GM18861 (cell line): ENCODE results near the gene FADS3.

Experiments
- ATAC-seq: cut with Tn5 transposase; IDR thresholded peaks from one replicate; pipeline ENCODE4 v1.9.1; 2021; ENCODE audit not compliant: unreplicated experiment

Gene FADS3

GRCh38 chr11:61914471-61915171 lies 23.3 kb upstream of the FADS3 start:
- ATAC-seq: no peak

GRCh38 chr11:61913699-61914395 lies 22.5 kb upstream of the FADS3 start:
- ATAC-seq: no peak

DNA sequence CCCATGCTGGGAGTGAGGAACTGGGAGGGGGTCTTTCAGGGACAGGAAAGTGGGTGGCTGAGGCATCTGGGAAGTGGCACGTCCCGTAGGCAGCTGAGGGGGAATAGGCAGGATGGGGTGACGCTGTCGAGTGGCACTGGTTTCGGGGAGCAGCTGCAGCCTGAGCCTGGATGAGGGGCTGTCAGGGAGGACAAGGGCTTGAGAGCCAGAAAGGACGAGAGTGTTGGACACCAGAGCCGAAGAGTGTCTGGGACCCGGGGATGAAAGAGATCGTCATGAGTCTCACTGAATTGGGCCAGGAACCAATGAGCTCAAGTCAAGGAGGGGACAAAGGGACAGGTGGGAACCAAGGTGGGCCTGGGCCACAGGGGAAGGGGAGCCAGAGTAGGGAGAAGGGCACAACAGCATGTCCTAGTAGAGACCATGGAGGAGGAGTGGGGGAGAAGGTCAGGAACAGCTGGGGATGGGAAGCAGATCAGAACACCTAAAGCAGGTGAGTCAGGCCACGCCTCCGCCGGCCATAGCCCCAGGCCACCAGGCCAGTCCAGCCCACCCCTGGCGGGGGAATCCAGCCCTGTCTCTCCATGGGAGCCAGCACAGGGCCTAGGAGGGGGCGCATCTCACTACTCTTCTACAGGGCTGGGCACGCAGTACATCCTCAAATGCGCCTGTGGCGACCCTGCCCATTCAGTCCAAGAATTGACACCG lies 21.8 kb upstream of the FADS3 start:
- ATAC-seq: no peak

GRCh38 chr11:61912530-61912898 lies 21.2 kb upstream of the FADS3 start:
- ATAC-seq: no peak

GRCh38 chr11:61911701-61912529 lies 20.6 kb upstream of the FADS3 start:
- no peak for ATAC-seq

DNA sequence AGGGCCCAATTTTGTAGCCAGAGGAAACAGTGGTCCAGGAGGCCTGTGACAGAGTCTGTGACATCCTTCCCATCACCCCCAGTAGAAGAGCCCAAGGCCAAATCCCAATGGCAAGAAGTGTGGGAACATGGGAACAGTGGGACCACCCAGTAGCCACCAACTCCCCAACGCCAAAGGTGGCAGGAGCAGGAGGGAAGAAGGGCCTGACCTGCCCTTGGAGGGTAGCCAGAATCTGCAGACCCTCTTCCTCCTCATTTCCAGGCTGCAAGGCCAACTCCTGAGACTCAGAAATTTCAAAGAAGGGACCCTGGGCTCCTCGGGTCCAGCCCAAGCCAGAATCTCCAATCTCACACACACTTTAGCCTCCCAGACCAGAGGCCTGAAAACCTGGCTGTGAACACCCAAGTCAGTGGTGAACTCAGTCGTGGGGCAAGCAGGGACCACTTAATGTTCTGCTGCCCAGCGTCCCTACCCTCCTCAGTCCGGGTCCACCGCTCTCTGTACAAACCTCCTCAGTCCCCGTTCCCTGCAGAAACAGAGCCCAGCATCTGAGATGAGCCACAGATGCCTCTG lies 19.9 kb upstream of the FADS3 start:
- no peak for ATAC-seq

DNA sequence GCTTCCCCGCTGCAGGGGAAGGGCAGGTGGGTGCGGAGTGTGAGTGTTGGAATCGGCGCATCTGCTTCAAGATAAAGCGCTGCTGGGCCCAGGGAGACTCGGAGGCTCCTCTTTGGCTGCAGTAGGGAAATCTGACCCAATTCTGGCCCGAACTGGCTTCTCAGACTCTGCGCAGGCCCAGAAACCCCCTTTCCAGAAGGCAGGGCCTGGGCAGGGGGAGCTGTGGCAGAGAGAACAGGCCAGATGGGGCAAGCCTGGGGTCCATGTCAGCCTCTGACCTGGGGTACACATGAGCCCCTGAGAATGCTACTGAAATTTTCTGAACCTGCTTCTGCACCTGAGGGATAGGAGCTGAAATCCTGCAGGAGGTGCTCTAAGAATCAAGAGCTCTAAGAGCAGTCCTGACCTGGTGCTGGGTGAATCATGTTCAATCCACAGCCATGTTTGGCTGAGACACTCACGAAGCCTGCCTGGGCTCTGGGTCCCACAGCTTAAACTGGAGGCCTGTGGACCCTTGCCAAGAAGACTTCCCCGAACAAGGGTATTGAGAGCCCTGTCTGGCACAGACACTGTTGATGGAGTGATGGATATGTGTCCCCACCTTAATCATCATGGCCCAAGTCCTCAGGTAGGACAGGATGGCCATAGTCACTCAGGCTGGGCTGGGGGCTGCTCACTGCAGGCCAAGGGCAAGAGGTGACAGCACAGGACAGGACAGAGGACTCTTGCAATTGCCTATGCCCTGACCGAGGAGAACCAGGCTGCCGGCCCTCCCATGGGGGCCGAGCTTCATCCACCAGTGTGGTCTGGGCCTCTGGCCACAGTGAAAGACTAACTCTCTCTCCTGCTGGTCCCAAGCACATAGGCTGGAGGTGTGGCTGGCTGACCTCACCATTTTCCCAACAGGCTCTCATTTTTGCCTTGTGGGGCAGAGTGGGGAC lies 19.1 kb upstream of the FADS3 start:
- ATAC-seq: no peak

GRCh38 chr11:61908730-61909316 lies 17.5 kb upstream of the FADS3 start:
- no peak for ATAC-seq

- ATAC-seq: no peak
These were observed 16.8 kb upstream of the FADS3 start for GRCh38 chr11:61907871-61908729.

- no peak for ATAC-seq
These were observed 15.9 kb upstream of the FADS3 start for GRCh38 chr11:61907282-61907681.

DNA sequence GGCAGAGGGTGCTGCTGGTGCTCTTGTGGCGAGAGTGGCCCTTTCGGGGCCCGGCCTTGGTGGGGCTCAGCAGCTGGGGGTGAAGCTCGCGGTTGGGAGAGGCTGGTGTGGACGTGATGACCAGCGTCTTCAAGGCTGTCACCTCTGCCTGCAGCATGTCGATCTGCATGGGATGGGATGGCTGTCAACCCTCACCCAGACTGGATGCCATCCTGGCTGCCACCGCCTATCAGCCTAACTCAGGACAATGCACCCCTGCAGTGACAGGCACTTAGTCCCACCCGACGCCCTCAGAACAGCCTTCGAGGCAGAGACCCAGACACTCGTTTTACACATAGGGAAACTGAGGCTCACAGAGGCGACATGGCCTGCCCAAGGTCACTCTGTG lies 15.2 kb upstream of the FADS3 start:
- no peak for ATAC-seq

DNA sequence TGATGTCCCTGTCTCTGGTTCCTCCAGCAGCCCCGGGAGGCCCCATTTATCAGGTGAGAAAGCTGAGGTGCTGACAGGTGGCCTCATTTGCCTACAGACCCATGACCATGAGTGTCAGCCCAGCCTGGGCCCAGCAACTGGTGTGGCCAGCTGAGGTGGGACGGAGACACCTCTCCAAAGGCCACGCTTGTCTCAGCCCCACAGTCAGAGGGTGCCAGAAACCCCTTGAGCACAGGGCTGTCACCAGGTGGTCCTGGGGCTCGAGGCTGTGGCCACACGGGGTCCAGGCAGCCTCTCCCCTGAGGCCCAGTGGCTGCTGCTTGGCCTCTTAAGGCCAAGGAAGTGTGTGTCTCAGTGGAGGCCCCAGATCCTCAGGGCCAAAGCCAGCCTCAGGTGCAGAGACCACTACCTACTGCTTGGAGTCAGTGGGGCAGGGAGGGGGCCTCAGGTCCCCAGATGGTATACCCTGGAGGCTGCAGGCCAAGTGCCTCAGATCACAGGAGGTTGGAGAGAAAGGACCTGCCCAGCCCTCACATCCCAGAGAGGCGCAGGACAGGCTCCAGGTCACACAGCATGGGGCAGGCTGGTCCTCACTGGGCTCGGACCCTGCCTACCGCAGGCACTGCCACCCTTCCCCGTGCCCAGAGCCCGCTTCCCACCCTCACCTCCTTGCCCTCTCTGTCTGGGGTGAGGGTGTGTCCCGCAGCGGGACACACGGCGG lies 14.6 kb upstream of the FADS3 start:
- no peak for ATAC-seq

DNA sequence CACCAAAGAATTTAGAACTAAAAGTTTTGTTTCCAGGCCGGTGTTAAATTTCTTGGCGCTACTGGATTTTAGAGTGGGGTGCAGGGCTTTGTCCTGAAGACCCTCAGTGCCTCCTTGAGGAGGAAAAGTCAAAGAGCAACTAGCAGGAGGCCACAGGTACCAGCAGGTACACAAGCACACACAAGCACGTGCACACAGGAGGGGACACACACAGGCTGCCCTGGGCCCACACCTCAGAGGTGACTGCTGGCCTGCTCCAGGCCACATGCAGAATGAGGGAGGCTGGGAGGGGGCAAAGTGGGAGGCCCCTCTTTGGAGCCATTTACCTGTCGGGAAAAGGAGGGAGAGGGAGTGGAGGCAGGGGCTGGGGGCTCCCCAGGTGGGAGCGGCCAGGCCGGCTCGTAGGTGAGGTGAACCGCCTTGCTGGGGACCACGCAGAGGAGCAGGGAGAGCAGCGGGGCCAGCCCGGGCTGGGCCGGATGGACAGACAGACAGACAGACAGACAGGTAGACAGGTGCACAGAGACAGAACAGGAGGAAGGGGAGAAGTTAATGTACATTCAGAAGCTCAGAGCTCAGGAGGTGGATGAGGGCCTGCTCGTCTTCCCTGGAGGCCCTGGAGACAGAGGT lies 13.8 kb upstream of the FADS3 start:
- no peak for ATAC-seq

DNA sequence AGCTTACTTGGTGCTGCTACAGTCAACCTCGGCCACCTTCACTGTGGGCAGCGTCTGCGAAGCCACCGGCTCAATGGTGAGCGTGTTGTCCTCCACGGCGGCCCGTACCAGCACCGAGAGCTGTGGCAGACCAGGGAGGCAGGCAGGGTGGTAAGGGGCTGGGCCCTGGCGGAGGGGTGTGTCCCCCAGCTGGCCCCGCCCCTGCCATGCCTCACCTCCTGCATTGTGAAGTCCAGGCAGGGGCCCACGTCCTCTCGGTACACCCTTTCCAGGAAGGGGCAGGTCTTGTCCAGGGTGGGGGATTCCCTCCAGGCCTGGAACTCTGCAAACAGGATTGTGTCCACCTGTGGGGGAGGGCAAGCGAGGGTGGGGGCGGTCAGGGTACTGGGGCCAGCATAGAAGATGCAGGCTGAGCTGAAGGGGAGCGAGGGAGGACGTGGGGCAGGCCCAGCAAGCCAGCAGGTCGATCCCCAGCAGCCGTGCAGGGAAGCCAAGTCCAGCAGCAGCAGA lies 13.2 kb upstream of the FADS3 start:
- no peak for ATAC-seq

DNA sequence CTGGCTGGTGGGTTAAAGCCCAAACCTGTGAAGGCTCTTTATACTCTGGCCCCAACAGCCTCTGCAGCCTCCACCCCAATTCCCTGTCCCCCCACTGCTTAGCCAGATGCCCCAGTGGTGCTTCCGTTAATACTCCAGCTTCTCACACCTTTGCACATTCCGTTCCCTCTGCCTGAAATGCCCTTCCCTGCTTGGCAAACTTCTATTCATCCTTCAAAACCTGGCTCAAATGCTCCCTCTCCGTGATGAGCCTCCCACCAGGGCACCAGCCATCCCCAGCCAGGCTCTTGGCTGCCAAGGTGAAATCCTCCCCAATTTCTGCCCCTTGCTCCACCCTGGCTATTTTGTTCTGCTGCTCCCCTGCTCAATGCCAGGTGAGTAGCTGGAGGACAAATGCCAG lies 12.5 kb upstream of the FADS3 start:
- no peak for ATAC-seq

GRCh38 chr11:61902313-61902712 lies 11.0 kb upstream of the FADS3 start:
- ATAC-seq: no peak

- ATAC-seq: no peak
These were observed 10.1 kb upstream of the FADS3 start for GRCh38 chr11:61901397-61901796.
